A204.1 (cell line): ENCODE data around the gene HOXA6.

Experiments used
- FAIRE-seq: peaks from 2 replicates; lab custom pipeline; 2012; peaks lifted over from hg19 to GRCh38; lab: Jason Lieb, UNC

Gene HOXA6

DNA sequence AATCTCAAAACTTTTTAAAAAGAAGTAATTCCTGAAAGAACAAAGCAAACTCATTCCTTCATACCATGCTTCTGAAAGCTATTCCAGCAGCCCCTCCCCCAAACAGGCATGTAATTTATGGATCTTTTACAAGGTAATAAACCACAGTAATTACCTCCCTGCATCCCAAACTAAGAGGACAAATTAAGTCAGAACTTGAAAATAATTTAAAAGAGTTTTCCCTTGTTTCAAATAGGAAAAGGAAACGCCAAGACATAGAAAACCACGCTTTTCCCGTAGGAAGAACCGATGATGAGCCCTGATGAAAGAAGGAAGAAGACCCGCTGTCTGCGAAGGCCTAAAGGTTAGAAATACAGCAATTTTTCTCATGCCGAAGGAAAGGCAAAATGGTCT lies 25.9 kb downstream of the HOXA6 start:
- FAIRE-seq: no peak

DNA sequence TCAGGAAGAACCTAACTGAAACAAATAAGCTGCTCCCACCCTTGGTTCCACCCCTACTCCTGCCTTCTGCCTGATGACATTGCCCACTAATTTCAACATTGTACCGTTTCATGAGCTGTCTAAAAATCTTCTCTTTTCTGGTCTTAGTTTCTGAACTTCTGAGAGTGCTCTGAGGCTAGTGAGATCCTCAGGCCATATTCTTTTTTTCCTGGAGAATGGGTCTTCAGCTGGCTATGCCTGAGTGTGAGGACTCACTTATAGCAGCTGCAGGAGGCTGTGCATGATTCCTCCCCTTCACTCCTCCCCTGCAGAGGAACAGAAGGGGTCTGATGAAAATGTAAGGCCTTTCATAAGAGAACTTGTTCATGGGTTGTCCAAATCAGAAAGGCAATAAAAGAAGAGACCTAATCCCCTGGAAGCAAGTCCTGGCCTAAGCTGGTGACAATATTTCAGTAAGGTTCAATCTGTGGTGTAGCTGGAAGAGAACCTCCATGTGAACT lies 28.1 kb downstream of the HOXA6 start:
- no peak for FAIRE-seq

DNA sequence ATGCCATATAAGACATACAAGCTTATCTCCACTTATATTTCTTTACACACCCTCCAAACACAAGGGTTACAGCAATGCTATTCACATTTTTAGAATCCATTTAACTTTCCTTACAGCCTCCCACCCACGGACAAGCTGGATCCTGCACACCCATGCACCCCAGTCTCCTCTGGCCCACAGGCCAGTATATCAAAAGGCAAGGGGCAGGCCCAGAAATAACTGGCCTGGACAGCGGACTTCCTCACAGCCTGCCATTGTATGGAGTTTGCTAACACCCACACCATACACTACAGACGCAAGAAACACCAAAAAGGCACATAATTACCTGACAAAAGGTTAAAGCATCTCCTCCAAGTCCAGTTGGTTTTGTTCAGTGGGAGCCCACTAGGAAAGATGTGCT lies 29.0 kb downstream of the HOXA6 start:
- no peak for FAIRE-seq

DNA sequence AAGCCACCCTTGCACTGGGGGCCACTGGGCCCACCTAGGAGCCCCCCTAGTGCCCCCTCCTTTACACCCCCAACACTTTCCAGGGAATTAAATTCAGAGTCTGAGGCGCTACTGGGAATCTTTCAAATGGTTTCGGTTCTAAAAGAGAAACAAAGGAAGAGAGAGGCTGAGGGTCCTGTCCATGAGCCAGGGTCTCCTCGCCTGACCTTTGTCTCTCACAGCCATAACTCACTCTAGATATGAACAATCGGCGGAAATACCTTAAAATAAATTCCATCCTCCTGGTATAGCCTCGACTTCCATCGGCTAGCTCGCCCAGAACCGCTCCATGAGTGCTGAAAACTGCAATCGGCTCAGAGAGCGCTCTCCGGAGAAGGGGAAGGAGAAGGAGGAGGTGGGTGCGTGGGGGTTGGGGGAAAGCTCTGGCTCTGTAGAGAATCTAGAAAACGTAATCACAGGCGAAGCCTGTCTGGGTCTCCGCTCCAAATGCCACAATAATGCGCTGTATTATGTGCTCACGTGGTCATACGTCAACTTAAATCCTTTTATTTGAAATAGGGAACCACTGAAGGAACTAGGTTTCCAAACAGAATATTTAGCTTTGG lies 29.6 kb downstream of the HOXA6 start:
- FAIRE-seq: no peak

DNA sequence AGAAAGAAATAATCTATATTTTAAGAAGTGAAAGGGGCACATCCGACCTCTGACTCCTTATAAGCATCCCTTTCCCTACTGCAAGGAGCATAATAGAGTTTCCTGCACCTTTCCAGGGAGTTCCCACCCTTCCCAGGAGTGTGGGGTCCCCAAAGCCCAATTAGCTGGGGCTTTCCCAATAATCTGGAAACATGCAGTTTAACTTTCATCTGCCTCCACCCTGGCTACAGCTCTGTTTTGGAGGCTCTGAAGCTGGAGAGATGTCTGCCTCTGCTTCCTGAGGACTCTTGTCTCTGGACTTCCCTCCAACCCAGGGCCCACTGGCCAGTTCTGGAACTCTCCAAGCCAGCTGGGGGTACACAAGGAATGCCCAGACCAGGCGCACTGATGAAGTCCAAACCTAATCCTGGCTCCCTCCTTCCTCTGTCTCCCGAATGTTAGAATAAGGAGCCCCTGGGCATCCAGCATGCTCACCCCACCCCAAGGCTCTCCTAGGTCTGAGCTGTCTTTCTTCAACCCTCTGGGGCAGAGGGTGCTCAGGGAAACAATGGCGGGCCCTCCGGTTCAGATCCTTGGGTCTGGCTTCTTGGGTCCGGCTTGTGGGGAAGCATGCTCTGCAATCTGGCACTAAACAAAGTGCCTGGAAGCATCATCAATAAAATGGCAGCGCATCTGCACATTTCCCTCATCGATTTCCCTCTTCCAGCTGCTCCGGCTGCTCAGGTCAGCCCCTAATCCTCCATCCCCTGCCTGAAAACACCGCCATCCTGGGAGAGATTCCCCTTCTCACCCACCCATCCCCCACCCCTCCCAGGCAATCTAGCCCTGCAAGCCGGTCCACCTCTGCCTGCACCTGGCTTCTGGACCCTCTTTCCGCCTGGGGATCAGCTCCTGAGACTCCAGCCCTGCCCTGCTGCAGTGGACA lies 30.4 kb downstream of the HOXA6 start:
- FAIRE-seq: no peak

DNA sequence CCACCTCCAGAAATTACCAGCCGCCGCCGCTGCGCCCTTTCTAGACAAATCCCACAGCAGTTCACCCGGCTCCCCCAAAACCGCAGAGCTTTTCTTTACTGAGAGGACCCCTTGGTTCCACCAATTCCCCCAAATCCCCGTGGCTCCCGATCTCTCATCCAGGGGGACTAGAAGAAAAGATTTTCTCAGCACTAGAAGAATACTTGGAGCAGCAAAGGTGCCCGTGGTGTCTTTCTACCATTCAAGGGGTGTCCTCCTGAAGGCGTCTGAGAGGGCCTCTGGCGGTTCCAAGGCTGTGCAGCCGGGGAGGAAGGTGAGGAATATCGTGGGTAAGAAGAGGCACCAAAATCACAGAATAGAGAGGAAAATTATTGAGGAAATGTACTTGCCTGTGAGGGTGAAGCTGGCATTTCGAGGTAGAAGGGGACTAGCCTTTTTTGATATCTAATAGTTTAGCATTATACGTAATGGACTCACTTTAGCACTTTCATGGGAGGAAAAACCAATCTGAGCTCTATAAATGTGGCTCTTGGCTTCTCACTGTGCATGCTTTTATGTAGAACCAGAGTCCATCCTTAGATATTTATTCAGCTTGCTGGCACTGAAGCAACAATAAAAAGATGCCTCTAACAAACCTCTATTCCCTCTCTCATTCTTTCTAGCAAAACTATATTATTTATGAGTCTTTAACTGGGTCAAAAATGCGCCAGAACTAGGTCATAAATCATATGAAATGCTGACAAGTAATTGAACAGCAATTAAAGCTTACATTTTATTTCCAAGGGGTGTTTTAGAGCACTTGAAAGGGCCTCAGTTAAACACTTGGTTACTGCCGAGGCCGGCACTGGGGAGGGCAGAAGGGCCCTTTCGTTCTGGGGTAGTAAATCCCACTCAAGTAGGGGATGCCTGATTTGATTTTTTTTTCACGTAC lies 31.3 kb downstream of the HOXA6 start:
- FAIRE-seq: no peak

DNA sequence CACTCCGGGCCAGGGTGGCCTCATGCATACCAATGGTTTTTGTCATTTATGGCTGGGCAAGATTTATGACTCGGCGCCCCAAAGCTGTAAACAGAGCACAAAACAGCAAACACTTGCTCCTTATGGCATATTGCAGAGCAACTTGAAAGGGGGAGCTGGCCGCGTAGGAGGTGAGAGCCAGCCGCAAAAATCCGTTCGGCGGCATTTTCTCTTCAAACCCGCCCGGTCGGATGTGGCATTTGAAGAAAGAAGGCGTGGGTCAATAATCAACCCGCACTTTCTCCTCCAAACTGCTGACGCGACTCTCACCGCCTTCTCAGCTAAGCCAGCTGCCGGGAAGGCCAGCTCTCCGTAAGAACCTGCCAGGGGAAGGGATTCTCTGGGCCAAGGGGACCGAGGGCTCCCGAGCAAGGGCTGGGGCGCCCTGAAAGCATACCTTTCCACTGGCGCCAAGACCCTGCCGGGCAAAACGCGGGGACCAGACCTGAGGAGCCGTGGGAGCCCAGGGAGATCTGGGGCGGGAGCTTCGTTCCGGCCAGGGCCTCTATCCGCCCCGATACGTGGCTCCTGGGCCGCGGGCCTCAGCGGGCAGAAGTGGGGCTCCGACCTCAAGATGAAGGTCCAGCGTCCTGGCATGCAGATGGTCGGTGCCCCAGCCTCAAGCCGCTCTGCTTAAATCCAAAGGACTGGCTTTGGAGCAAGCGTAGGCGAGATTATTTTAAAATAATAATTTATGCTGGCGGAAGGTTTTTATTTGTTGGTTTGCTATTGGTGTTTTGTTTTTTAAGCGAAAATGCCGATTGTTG lies 32.1 kb downstream of the HOXA6 start:
- no peak for FAIRE-seq

DNA sequence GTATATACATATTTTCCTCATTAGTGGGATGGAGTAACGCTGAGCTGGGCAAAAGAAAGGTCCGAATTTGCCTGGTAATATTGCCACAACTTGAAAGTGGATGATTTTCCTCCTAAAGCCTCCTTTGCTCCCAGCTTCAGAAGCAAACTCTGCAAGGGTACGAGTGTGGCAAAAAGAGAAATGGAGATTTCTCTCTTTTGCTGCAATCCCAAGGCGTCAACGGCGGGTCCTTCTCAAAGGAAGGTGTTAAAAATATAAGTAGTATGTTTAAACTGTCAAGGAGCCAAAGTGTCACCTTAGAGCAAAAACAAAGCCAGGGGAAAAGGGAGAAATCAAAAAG lies 32.7 kb downstream of the HOXA6 start:
- FAIRE-seq: no peak

DNA sequence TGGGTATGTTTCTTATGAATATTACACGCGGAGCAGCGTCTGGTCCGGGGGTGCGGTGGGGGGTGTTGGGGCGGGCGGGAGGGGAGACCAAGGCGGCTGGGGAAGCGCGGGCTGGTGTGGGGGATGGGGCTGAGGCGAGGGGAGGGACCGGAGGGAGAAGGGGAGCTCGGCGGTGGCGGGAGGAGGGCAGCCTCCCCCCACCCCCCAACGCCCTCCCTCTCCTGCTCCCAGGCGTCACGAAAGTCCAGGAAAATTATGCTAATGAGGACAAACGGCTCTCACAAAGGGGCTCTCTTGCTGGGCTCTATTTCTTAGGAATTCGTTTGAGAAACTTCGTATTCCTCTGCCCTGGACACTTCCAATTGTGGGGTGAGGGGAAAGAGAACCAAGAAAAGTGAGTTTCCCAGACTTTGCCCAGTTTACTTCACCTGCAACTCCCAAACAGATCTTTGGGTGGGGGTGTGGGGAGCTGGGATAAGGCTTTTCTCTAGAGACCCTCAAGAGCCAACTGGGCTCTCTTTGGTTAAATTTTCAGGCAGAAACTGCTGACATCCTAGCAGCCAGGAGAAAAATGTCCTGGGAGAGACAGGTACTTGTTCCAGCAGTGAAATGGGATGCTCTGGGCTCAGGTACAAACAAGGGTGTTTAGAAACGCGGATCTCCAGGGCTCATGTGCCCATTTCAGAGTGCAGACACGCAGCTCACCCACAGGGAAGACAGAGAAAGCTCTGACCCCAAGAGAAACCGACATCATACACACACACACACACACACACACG lies 33.4 kb downstream of the HOXA6 start:
- no peak for FAIRE-seq

DNA sequence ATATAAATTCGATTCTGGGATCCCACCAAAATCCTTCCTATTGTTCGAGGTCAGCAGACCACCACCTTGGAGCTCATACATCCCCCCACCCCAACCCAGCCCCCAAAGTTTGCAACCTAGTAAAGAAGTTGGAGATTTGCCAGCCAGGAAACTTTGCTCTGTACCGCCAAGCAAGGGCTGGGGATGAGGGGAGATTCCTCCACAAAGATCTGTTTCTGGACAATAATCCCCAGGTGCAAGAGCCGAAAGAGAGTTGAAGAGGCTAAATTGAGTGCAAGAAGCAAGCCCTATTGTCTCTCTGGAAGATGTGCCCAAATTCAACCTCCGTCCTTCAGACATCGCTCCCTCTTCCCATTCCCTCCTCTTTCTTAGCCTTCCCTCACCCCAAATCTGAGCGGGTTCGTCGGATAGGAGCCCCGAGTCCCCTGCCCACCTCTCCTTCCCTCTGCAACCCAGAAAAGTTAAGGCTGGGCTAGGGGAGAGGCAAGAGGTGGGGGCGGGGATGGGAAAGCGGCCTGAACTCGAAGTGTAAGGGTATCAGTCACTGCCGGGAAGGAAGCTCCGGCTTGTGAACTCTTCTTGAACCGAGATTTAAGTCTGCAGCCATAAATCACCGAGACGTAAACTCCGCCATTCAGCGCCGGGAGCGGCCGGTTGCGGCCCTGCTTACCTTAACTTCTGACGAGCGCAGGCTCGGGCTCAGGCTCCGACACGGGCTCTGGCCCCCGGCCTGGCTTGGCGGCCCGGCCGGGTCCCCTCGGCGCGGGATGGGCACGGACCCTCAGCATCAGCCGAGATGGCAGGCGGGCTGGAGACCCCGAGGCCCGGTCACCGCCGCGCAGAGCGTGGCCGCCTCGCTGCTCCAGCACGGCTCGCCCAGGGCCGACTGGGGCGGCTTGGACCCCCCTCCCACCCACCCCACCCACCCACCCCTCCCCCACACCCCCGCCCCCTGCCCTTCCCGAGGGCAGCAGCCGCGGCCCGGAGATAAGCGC lies 34.3 kb downstream of the HOXA6 start:
- FAIRE-seq: no peak

DNA sequence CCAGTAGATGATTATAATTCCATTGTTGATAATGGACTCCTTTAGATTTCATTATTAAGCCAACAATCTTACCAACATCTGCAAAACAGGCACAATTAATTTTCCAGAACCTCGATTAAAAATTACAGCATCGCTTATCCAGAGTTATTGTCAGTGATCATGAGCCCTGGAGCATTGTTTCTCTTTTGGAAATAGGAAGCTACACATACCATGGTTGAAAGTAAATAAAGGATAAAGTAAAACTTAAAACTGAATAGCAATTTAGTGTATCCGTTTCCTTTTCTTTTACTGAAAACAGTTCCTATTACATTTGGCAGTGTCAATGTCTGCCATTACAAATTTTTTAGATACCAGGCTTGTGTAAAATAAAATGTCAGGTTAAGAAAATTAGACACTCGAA lies 35.2 kb downstream of the HOXA6 start:
- no peak for FAIRE-seq

DNA sequence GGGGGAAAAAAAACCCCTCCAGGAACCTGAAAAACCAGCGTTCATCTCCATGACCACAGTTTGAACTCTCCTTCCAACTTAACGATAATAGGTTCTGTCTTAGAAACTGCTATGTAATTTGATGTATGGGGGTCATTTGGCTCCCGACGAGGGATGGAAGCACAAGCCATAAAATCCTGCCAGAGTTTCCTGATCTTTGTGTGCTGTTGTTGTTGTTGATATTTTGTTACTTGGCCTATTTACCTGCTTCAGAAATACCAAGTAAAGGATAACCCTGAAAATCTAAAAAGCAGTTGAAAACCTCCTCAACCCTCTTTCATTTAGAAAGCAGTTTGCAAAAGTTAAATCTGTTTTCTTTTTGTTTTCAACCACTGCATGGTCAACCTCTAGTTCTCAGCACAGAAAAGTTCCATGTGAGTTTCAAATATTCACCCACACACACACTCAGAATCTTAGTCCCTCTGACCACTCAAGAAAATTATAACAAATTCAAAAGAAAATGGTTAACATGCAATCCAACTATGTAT lies 35.8 kb downstream of the HOXA6 start:
- FAIRE-seq: no peak

DNA sequence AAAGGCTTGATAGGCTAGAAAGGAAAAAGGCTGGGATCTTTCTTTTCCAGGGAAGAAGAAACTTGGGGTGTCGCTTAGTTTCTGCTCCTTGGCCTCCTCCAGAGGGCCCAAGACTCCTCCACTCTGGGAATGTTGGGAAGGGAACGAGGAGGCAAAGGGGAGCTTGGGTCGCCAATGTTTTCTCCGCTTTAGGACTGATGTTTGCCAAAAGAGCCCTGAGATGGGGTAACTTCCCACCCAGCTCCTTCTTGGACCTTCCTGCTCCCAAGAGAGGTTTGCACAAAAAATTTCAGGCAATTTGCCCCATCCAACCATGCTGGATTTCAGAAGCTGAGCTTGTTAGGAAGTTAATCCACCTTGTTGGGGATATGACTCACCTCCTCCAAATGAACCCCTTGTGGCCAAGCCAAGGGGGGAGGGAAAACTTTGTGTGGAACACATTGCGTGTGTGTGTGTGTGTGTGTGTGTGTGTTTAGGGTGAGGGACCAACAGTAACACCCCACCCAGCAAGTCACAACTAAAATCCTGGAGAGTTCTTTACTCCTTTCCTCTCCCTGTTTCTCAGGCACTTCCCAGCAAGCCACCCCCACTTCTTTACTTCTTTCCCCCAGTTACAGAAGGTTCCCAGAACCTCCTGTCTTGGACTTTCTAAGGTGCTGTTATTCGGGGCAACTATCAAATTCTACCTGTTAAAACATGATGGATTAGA lies 36.4 kb downstream of the HOXA6 start:
- FAIRE-seq: no peak

DNA sequence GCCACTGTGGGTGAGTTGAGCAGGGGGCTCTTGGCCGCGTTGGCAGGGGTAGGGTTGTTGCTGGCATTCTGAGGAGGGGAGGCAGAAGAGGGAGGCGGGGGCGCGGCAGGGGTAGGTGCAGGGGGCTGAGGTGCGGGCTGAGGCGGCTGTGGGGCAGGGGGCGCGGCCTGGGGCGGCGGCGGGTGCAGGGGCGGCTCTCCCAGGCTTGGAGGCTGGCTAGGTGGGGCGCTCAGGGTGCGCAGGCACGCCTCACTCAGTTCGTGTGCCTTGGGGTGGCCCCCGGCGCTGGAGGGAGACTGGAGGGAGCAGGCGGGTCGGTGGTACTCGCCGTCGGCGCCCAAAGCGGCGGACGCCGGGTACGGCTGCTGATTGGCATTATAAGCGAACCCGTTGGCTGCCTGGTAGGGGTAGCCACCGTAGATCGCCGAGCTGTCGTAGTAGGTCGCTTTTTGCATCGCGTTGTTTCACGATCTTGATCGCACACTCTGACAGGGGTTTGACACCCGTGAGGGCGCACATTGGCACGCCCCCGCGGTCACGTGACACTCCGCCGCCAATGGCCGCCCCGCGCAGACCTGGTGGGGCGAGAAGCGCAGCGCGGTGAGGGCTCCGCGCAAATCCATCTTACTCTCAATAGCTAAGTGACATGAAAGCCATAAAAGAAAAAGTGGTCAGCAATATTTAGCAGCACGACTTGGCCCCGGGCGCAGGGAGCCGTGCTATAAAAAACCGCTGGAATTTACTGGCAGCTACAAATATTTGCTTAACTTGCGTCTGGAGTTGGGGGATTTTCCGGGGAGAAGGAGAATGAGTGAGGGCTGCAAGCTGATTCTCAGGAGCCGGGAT lies 37.2 kb downstream of the HOXA6 start:
- no peak for FAIRE-seq

DNA sequence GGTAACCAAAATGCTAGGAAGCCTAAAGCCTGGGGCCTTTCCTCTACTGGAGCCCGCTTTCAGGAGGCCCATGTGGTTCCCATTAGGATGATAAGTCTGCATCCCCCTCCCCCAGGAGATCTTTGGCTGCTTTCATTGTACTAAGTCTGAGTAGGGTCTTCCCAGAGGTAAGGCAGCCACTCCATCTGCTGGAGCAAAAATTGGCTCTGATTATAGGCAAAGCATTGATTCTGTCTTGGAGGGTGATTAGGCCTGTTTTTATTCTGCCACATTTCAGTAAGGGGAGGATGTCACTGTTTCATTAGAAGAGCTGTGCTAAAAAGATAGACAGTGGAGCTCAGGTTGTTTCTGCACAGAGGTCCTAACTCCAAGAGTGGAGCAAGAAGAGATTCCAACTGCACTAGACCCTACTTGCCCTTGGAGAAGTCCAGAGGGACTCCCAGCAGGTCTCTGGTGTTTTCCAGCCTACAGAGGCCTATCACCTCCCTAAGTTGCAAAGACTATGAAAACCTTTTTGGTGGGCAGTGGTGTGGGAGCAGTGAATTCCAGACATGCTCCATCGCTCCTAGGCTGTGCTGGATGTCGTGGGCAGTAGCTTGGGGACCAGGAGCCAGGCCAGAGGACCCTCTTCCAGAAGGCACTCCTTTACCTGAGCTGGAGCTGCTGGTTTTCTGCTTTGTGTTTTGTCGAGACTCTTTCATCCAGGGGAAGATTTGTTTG lies 37.9 kb downstream of the HOXA6 start:
- no peak for FAIRE-seq

DNA sequence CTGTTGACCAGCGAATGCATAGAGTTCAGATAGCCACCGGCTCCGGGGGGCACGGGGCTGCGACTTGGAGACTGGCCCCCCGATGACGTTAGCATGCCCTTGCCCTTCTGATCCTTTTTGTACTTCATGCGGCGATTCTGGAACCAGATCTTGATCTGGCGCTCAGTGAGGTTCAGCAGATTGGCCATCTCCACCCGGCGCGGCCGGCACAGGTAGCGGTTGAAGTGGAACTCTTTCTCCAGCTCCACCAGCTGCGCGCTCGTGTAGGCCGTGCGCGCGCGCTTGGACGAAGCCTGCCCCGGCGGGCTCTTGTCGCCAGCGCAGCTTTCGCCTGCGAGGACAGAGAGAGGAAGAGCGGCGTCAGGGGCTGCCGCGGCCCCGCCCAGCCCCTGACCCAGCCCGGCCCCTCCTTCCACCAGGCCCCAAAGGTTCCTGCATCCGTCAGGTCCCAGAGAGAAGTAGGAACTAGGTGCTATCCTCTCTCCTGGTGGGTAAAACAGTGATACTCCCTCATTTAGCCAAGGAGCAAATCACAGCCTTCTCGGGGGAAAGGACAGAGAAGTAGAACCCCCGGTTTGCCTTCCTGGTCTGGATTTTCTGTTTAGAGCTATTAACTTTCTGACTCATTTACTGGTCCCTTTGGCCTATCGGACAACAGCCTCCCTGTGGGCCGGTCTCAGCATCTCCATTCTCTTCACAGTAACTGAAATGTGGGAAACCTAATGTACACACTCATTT lies 39.0 kb downstream of the HOXA6 start:
- FAIRE-seq: no peak
